ENCODE data around the gene GRK5. TPM values are rescaled to one million over a fixed set of nuclear protein-coding genes. Genes with fewer than 3 reads are reported as not detected.

GRK5 gene
- total RNA-seq, 1 experiment from 2014 or later = 1.2 TPM

DNA sequence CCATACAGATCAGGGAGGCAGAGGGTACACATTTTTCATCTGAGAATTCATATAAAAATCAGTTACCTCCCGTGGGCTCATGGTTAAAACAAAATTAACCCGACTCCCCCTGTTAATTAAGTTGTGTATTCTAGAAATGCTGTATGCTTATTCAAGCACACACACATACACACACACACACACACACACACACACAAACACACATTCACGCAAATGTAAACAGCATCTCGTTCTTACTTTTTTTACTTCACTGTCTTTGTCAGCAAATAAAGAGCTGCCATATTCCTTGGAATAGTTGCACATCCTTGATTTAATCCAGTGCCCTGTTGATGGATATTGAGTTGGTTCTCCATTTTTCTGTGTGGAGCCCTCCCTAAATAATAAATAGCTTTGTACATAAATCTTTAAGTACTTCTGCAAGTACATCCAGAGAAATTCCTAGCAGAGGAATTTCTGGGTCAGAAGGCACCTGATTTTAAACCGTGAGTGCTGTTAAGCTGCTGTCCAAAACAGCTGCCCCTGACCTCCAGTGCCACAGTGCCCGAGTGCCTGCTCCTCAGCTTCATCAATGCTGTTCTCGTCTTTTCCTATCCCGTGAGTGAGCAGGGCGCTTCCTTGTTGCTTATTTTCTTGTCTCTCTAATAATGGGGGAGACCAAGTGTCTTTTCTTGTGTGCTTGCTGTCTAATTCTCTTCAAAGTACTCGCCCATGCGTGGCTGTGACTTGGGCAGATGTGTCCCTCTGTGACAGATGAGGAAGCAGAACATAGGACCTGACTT is 217.9 kb downstream of the GRK5 start:
- TF ChIP-seq, protein P1, sequence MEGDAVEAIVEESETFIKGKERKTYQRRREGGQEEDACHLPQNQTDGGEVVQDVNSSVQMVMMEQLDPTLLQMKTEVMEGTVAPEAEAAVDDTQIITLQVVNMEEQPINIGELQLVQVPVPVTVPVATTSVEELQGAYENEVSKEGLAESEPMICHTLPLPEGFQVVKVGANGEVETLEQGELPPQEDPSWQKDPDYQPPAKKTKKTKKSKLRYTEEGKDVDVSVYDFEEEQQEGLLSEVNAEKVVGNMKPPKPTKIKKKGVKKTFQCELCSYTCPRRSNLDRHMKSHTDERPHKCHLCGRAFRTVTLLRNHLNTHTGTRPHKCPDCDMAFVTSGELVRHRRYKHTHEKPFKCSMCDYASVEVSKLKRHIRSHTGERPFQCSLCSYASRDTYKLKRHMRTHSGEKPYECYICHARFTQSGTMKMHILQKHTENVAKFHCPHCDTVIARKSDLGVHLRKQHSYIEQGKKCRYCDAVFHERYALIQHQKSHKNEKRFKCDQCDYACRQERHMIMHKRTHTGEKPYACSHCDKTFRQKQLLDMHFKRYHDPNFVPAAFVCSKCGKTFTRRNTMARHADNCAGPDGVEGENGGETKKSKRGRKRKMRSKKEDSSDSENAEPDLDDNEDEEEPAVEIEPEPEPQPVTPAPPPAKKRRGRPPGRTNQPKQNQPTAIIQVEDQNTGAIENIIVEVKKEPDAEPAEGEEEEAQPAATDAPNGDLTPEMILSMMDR (conservative IDR thresholded peaks at IDR 0.05) = no peak
- Histone ChIP-seq H3K18ac (ENCODE audit: insufficient read length, low read depth, low read length) (no peak overlapping the region), H3K9ac (ENCODE audit: extremely low read depth, insufficient read length, low read length) (no peak overlapping the region), H3K23ac (ENCODE audit: insufficient read length, low read depth, low read length) (no peak overlapping the region), H4K8ac (replicated peaks; ENCODE audit: insufficient read length, low read depth, low read length) (no peak overlapping the region), H2AK5ac (ENCODE audit: insufficient read length, low read length) (no peak overlapping the region), H3K79me1 (ENCODE audit: insufficient read depth, low read depth, low read length, poor library complexity, severe bottlenecking) (no peaks in the 10 kb centered on the region), H4K20me1 (ENCODE audit: control insufficient read depth, insufficient read depth, insufficient read length) (no peaks in the 10 kb centered on the region), H2BK20ac (ENCODE audit: low read depth, low read length, poor library complexity, severe bottlenecking) (no peak overlapping the region), H2BK120ac (ENCODE audit: low read depth, low read length, poor library complexity, severe bottlenecking) (no peak overlapping the region), H3K14ac (ENCODE audit: insufficient read depth, low read length) (no peak overlapping the region), H3K4me2 (ENCODE audit: insufficient read depth, insufficient read length, low read length) (no peak overlapping the region), H2BK15ac (ENCODE audit: low read depth, low read length) (no peak overlapping the region), H4K91ac (ENCODE audit: insufficient read length, low read depth, low read length) (no peak overlapping the region), H2AFZ (ENCODE audit: low read length) (no peak overlapping the region), H3K23me2 (ENCODE audit: insufficient read length, low read depth, low read length, poor library complexity, severe bottlenecking) (no peaks in the 10 kb centered on the region), H3K9me3 (ENCODE audit: control insufficient read depth, low read depth, low read length) (no peaks in the 10 kb centered on the region), H2BK5ac (ENCODE audit: insufficient read length, low read length) (no peak overlapping the region), H3K27ac (ENCODE audit: insufficient read length, low read depth, low read length) (no peak overlapping the region), H3K27me3 (ENCODE audit: insufficient read depth, low read length) (no peaks in the 10 kb centered on the region), H3K4me1 (ENCODE audit: insufficient read depth, low read length) (no peaks in the 10 kb centered on the region), H4K5ac (ENCODE audit: insufficient read length, low read depth, low read length) (no peak overlapping the region), H3K79me2 (ENCODE audit: insufficient read depth, low read length) (no peaks in the 10 kb centered on the region), H3T11ph (ENCODE audit: low read length) (no peak overlapping the region), H3K56ac (ENCODE audit: insufficient read length, low read depth, low read length) (no peak overlapping the region), H3K4ac (ENCODE audit: low read depth, low read length) (no peak overlapping the region), H2BK12ac (ENCODE audit: insufficient read length, low read depth, low read length) (no peak overlapping the region)
- WGBS (ENCODE audit: extremely low coverage, insufficient read length, low lambda C conversion rate) = no CpG with 5 or more reads among the region's 11 CpGs
- no peak for DNase-seq
- Mint-ChIP-seq H3K9me3 (no peaks in the 10 kb centered on the region), H3K4me3 (no peak overlapping the region), H3K4me1 (peaks cover 18 to 23% of the 10 kb centered on the region in 2 experiments), H3K27me3 (ENCODE audit: low read depth) (no peaks in the 10 kb centered on the region), H3K27ac (no peak overlapping the region; a peak in 1 of 7 replicates), H3K36me3 (ENCODE audit: insufficient read depth in 1 of 3, low read depth in 3 of 3) (no peaks in the 10 kb centered on the region)

Measured in H9 (cell line).